Suppressor macrophage treated with lipopolysaccharide for 1 hour (primary cell): ENCODE data around the gene DBNL.
A peak's percentile ranks its signal among the peaks of the same experiment; 100 is the strongest.
"Not testable (repeated sequence)": the region's sequence is repeated elsewhere in the genome, so short reads cannot be mapped to it uniquely, and the experiment has no call there.

Experiments
- DNase-seq, 3 donors: peaks; one replicate each; pipeline ENCODE4 v3.0.0-alpha.2; 2020 to 2022

Gene DBNL

GRCh38 chr7:44044315-44045225 lies at the start of gene DBNL:
Gene DBNL (plus strand): TSS chr7:44044702. CDS start chr7:44044738, 36 bp downstream.
- DNase-seq = peak; percentile 94 to 97 (median 95)

DNA sequence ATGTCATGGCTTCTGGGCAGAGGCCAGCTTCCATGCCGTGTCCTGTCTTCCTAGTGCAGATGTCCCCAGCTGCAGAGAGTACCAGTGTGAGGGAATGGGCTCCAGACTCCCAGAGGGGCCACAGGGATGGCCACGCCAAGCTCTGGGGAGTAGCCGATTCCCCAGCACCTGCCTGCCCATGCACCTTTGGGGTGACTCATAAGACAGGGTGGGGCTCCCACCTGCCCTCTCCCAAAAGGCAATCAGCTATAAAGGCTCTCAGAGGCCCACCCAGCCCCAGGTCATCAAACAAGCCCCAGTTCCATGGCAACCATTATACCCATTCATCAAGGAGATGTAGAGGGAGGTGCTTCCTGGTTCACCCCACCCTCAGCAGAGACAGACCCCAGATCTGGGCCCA lies 47.0 kb upstream of the DBNL start, which contains the start of gene SPDYE1:
Gene SPDYE1, plus strand, starts transcription at position 366 of the 400 bp plus-strand sequence. CDS start 2,053 bp downstream, outside the sequence.
- DNase-seq = not testable (repeated sequence)

- not testable (repeated sequence) for DNase-seq
These were observed 32.4 kb upstream of the DBNL start for GRCh38 chr7:44012081-44012480.

- not testable (repeated sequence) for DNase-seq
These were observed 29.4 kb upstream of the DBNL start for GRCh38 chr7:44015090-44015489.

- peak; percentile 98 to 99 (median 99) for DNase-seq
These were observed 25.4 kb upstream of the DBNL start for GRCh38 chr7:44018857-44019807.

DNA sequence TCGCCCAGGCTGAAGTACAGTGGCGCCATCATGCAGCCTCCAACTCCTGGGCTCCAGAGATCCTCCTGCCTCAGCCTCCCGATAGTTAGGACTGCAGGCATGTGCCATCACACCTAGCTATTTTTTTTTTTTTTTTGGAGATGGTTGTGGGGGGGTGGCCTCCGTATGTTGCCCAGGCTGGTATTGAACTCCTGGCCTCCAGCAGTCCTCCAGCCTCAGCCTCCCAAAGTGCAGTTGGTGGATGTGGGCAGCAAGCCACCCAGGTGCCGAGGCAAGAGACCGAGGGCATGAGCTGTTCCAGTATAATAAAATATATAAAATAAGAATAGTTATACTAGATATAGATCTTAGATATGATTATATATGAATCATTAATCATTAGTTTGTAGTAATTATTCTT lies 24.7 kb upstream of the DBNL start:
- DNase-seq = not testable (repeated sequence)

DNA sequence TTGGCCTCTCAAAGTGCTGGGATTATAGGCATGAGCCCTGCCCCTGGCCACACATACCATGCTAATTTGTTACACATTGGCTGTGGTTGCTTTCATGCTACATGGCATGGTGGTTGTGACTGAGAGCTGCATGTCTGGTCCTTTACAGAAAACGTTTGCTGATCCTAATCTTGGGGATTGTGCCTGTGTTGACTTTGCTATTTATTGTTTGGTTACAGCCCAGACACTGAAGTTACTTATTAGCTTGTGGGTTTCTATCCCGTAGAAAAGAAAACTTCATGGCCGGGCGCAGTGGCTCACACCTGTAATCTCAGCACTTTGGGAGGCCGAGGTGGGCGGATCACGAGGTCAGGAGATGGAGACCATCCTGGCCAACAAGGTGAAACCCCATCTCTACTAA lies 22.4 kb upstream of the DBNL start:
- not testable (repeated sequence) for DNase-seq

- not testable (repeated sequence) for DNase-seq
These were observed 21.6 kb upstream of the DBNL start for GRCh38 chr7:44022796-44023467.

DNA sequence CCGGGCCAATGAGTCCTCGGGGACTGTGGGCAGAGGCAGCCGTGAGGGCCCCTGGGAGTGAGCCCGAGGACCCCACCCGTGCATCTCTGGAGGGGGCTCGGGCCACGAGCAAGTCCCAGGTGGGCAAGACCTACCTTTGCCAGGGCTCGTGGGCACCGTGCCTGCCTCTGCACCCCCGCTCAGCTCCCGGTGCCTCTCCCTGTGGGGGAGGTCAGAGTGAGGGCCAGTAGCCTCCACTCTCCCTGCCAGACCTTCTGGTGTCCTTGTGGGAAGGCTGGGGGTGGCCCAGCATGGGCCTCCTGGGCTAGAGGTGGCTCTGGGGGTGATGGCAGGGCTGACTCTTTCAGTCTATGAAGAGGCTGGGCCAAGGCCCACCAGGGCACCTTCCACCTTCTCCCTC lies 15.1 kb upstream of the DBNL start:
- not testable (repeated sequence) for DNase-seq

GRCh38 chr7:44030029-44030428 lies 14.5 kb upstream of the DBNL start:
- DNase-seq = not testable (repeated sequence)

DNA sequence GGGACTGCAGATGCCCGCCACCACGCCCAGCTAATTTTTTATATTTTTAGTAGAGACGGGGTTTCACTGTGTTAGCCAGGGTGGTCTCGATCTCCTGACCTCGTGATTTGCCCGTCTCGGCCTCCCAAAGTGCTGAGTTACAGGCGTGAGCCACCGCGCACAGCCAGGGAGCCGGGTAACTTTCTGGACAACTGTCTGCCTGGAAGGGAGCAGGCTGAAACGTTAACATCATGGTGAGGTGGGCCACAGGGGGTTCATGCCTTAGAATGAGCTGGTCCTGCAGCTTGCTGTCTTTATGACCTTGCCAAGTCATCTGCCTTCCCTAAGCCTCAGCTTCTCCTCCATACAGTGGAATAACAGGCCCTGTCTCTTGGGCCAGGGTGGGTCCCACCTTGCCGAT lies 13.2 kb upstream of the DBNL start:
- not testable (repeated sequence) for DNase-seq

GRCh38 chr7:44032031-44032430 lies 12.5 kb upstream of the DBNL start:
- DNase-seq = not testable (repeated sequence)

- not testable (repeated sequence) for DNase-seq
These were observed 10.3 kb upstream of the DBNL start for GRCh38 chr7:44033971-44034844.

DNA sequence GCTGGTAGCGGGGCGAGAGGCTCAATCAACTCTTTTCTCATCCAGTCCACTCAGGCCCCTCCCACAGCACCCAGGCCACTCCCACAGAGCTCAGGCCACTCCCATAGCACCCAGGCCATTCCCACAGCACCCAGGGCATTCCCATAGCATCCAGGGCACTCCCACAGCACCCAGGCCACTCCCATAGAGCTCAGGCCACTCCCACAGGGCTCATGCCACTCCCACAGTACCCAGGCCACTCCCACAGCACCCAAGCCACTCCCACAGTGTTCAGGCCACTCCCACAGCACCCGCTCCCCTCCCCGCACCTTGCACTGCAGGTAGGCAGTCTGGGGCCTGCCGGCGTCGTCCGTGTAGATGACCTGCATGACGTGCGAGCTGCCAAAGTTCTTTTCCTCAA lies 8.1 kb upstream of the DBNL start:
- peak; percentile 64 to 76 (median 70) for DNase-seq

DNA sequence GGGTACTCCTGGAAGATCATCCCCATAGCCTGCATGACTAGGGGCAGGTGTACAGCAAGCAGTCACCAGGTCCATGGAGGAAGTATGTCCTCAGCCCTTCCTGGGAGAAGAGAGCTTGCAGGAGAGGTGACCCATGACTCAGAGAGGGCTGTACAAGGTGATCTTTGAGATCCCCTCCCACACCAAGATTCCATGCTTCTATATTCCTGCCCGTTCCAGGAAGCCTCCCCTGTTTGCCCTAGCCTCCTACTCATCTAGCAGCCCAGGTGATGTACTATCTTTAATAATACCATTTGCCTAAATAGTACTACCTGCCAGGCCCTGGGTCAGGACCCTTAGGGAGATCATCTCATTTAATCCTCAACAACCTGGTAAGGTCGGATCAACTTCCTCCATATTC lies 6.6 kb upstream of the DBNL start:
- not testable (repeated sequence) for DNase-seq

DNA sequence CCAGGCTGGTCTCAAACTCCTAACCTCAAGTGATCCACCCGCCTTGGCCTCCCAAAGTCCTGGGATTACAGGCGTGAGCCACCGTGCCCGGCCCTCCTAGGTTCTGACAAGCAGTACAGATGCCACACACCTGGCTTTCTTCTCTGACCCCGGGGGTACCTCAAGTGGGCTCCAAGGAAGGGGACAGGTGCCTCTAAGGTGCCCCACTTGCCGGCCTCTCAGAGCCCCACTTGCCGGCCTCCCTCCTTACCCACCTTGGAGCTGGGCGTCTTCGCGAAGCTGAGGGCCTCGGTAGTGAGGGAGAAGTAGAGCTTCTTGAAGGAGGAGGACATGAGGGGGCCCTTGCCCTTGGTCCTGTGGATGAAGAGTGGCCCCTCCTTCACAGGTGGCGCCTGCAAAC lies 5.9 kb upstream of the DBNL start:
- not testable (repeated sequence) for DNase-seq

- peak; percentile 91 to 96 (median 93) for DNase-seq
These were observed 5.4 kb upstream of the DBNL start for GRCh38 chr7:44038961-44039558.

DNA sequence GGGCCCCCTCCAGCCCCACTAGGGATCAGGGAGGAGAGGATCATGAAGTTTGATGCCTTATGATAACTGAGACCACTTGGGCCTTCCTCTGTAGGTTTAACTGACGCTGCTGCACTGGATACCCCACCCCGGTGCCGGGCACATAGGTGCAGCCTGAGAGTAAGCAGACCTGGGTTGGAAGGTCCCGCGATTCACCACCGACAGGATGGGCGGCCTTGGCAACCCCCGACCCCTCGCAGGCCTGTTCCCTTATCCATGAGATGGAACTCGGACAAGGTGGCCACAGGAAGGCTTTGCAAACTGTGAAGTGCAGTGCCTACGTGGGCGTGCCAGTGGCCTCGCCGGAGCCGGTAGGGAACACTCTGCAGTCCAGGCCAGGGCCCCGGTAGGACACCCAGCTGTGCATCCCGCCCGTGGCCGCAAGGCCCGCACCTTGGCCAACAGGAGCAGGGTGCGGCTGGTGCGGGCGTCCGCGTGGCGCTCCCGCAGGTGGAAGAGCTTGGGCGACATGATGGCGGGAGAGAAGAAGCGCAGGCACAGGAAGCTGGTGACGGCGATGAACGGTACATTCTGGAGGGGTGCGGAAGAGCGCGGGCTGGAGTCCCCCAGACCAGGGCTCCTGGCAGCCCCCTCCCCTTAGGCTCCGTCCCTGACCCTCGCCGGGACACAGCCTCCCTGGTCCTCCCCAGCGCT lies 4.6 kb upstream of the DBNL start:
- not testable (repeated sequence) for DNase-seq

GRCh38 chr7:44040493-44040891 lies 4.0 kb upstream of the DBNL start:
- peak in 1 of 3 donors; percentile 39 for DNase-seq

DNA sequence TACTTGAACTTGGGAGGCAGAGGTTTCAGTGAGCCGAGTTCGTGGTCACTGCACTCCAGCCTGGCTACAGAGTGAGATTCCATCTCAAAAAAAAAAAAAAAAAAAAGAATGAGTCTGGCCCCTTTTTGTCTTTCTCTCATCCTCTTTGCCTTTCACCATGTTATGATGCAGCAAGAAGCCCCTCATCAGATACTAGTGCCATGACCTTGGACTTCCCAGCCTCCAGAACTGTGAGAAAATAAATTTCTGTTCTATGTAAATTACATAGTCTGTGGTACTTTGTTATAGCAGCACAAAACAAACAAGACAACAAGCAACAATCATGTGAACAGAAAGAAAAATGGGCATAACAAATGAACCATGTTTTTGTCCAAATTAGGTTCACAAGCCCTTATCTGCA lies 2.3 kb upstream of the DBNL start:
- no peak for DNase-seq
